K562 (cell line): ENCODE data around the gene MKNK2. TPM values are rescaled to one million over a fixed set of nuclear protein-coding genes. Genes with fewer than 3 reads are reported as not detected.

Experiments
- ASH1L ChIP-seq: fragments of 450-650 bp; IDR thresholded peaks from 2 replicates; pipeline ENCODE4 v1.6.1; 2018; ENCODE audit warnings: borderline replicate concordance, mild to moderate bottlenecking, low read depth; ENCODE audit not compliant: partially characterized antibody
- CCAR2 ChIP-seq: fragments of 200-400 bp; formaldehyde crosslinking; IDR thresholded peaks from 2 replicates; pipeline ENCODE4 v1.6.1; 2017; ENCODE audit warnings: mild to moderate bottlenecking, low read depth, low read length
- CTCF ChIP-seq, 3 experiments: IDR thresholded peaks in 2 of 3; conservative IDR thresholded peaks in 1 of 3; 2 replicates each; pipeline ENCODE4 v1.5.1; 2011 to 2012; ENCODE audit warnings: low read length in 3 of 3, mild to moderate bottlenecking in 3 of 3, control low read depth in 2 of 3, improper control_type of control experiment in 1 of 3, inconsistent platforms in 1 of 3, low read depth in 1 of 3, mixed read lengths in 1 of 3, moderate library complexity in 1 of 3; ENCODE audit not compliant: insufficient read depth in 2 of 3
- ELF1 ChIP-seq: fragments of 200-800 bp; sonication (Bioruptor generic); IDR thresholded peaks from 2 replicates; pipeline ENCODE4 v1.6.1; 2016; ENCODE audit warnings: missing genetic modification characterization, missing compliant biosample characterization
- FOXP1 ChIP-seq: sonication (generic); formaldehyde crosslinking; IDR thresholded peaks from 2 replicates; pipeline ENCODE4 v1.8.0; 2022; ENCODE audit warnings: mild to moderate bottlenecking, missing genetic modification reagents
- MEF2D ChIP-seq: conservative IDR thresholded peaks from 2 replicates; pipeline ENCODE4 v1.6.1; 2016; ENCODE audit warnings: low read depth, missing genetic modification characterization, missing compliant biosample characterization
- PTBP1 ChIP-seq: fragments of 200-400 bp; formaldehyde crosslinking; IDR thresholded peaks from 2 replicates; pipeline ENCODE4 v1.6.1; 2017; ENCODE audit warnings: low read depth, low read length
- RBM22 ChIP-seq: fragments of 200-400 bp; formaldehyde crosslinking; IDR thresholded peaks from 2 replicates; pipeline ENCODE4 v1.6.1; 2018; ENCODE audit warnings: low read length, low read depth; ENCODE audit not compliant: poor library complexity, severe bottlenecking
- RBM25 ChIP-seq: fragments of 200-400 bp; formaldehyde crosslinking; IDR thresholded peaks from 2 replicates; pipeline ENCODE4 v1.6.1; 2018; ENCODE audit warnings: low read length, low read depth, moderate library complexity; ENCODE audit not compliant: severe bottlenecking
- REST ChIP-seq, 2 experiments: fragments of 450-650 bp; formaldehyde crosslinking in 1 of 2; IDR thresholded peaks; 2 replicates each; pipeline versions ENCODE4 v1.4.0 to v1.6.1; 2014 to 2020; ENCODE audit warnings: mild to moderate bottlenecking in 2 of 2, borderline replicate concordance in 1 of 2, low read depth in 1 of 2
- TAF15 ChIP-seq: fragments of 200-400 bp; formaldehyde crosslinking; IDR thresholded peaks from 2 replicates; pipeline ENCODE4 v1.6.1; 2017; ENCODE audit warnings: mild to moderate bottlenecking, low read depth, low read length, moderate library complexity
- XRCC4 ChIP-seq: IDR thresholded peaks from one replicate; pipeline ENCODE4 v1.6.1; 2011; ENCODE audit not compliant: insufficient read depth, insufficient read length; ENCODE audit errors: extremely low read depth
- ZNF408 ChIP-seq: fragments of 250-450 bp; sonication (Bioruptor Pico); IDR thresholded peaks from 2 replicates; pipeline ENCODE4 v1.4.0; 2020; ENCODE audit warnings: low read depth, mild to moderate bottlenecking, moderate library complexity
- ZNF436 ChIP-seq: fragments of 250-450, 450-650 bp; sonication (Bioruptor Pico); formaldehyde crosslinking; IDR thresholded peaks from 2 replicates; pipeline ENCODE4 v1.7.0; 2020; ENCODE audit warnings: mild to moderate bottlenecking
- ZNF76 ChIP-seq: fragments of 250-450 bp; sonication (Bioruptor Pico); IDR thresholded peaks from 2 replicates; pipeline ENCODE4 v1.4.0; 2020; ENCODE audit warnings: mild to moderate bottlenecking, moderate library complexity, borderline replicate concordance
- polyA plus RNA-seq, 8 experiments: library from polyadenylated mRNA; depleted of rRNA in 4 of 8; stranded (reverse) in 5 of 8; unstranded in 3 of 8; fragments of >200 nt; fragmentation: Nextera tagmentation in 2 of 8; fragmentation: Illumina TruSeq in 1 of 8; extraction: Ambion mirVana in 2 of 8; extraction: Trizol in 1 of 8; gene quantifications; 2 replicates each; pipeline versions ENCODE4 v1.2.1 to v1.2.3, GENCODE V29; 2011 to 2014; ENCODE audit warnings: inconsistent platforms in 1 of 8, missing spikeins in 1 of 8
- total RNA-seq, 7 experiments: library from RNA; depleted of rRNA in 6 of 7; stranded (reverse); fragments of >200 nt in 6 of 7; fragmentation: Illumina TruSeq in 2 of 7; extraction: Trizol in 2 of 7; gene quantifications; 2 replicates each; pipeline versions ENCODE4 v1.2.1 to v1.2.3, GENCODE V29; 2011 to 2021; ENCODE audit warnings: low replicate concordance in 1 of 7
- TF ChIP-seq, protein P1 (sequence below): IDR thresholded peaks from 2 replicates; pipeline ENCODE4 v1.6.1; 2014; ENCODE audit warnings: antibody characterized with exemption

MKNK2 gene
- total and polyA plus RNA-seq, 9 of the 15 experiments (the other 6 are each of a cell fraction or from before 2014, with no cell fraction given): 5.1 to 191 (median 51.9) TPM

- TF ChIP-seq REST (IDR thresholded peaks at IDR 0.05; ENCODE audit: borderline replicate concordance) (no peak; the same call in 1 of the 2 replicates), REST (CRISPR knock-in tag; IDR thresholded peaks at IDR 0.05; ENCODE audit: low read depth) (0 out of 2 replicates have a peak, but pooled peaks have one; percentile 22), ZNF436 (CRISPR knock-in tag) (no peak), ZNF76 (no peak), RBM25 (peak; percentile 48), CTCF (IDR thresholded peaks at IDR 0.05 in 2 of 3, conservative IDR thresholded peaks at IDR 0.05 in 1 of 3; ENCODE audit: insufficient read depth in 2 of 3, low read depth in 1 of 3, low read length in 3 of 3) (no peak), RBM22 (no peak), TAF15 (no peak), ASH1L (no peak), XRCC4 (no peak), ZNF408 (CRISPR knock-in tag) (no peak), CCAR2 (no peak), PTBP1 (no peak), FOXP1 (CRISPR knock-in tag) (no peak), MEF2D (tag) (no peak), ELF1 (tag) (no peak)
- TF ChIP-seq, protein P1, sequence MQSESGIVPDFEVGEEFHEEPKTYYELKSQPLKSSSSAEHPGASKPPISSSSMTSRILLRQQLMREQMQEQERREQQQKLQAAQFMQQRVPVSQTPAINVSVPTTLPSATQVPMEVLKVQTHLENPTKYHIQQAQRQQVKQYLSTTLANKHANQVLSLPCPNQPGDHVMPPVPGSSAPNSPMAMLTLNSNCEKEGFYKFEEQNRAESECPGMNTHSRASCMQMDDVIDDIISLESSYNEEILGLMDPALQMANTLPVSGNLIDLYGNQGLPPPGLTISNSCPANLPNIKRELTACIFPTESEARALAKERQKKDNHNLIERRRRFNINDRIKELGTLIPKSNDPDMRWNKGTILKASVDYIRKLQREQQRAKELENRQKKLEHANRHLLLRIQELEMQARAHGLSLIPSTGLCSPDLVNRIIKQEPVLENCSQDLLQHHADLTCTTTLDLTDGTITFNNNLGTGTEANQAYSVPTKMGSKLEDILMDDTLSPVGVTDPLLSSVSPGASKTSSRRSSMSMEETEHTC: no peak
These were observed 9.9 kb upstream of the MKNK2 start (continued) for GRCh38 chr19:2060884-2061494.
